Glutamatergic neuron (in vitro differentiated cells): ENCODE measurements around the gene SEMG1. TPM values are rescaled to one million over a fixed set of nuclear protein-coding genes. Genes with fewer than 3 reads are reported as not detected.

Experiments
- DNase-seq: peaks from one replicate; pipeline ENCODE4 v3.0.0; 2022
- H3K27ac Mint-ChIP-seq: one replicate; pipeline ENCODE4 v1.8.0; 2020; ENCODE audit warnings: mild to moderate bottlenecking, mixed read lengths, inconsistent platforms; ENCODE audit not compliant: unreplicated experiment
- H3K27me3 Mint-ChIP-seq: one replicate; pipeline ENCODE4 v1.8.0; 2020; ENCODE audit warnings: mild to moderate bottlenecking, moderate library complexity, mixed read lengths, inconsistent platforms; ENCODE audit not compliant: unreplicated experiment
- H3K36me3 Mint-ChIP-seq: one replicate; pipeline ENCODE4 v1.8.0; 2020; ENCODE audit warnings: mild to moderate bottlenecking, mixed read lengths, inconsistent platforms; ENCODE audit not compliant: unreplicated experiment
- H3K4me1 Mint-ChIP-seq: one replicate; pipeline ENCODE4 v1.8.0; 2020; ENCODE audit warnings: mild to moderate bottlenecking, low read depth, mixed read lengths, inconsistent platforms; ENCODE audit not compliant: unreplicated experiment
- H3K4me3 Mint-ChIP-seq: one replicate; pipeline ENCODE4 v1.8.0; 2020; ENCODE audit warnings: mild to moderate bottlenecking, mixed read lengths, inconsistent platforms; ENCODE audit not compliant: unreplicated experiment
- H3K9me3 Mint-ChIP-seq: one replicate; pipeline ENCODE4 v1.8.0; 2020; ENCODE audit warnings: mild to moderate bottlenecking, moderate library complexity, mixed read lengths, inconsistent platforms; ENCODE audit not compliant: unreplicated experiment
- total RNA-seq: library from RNA; stranded (reverse); fragmentation: NEBNext Ultra II Directional; extraction: Animal tissue kit (Norgen Biotek cat#: 25700); gene quantifications from one replicate; pipeline ENCODE4 v1.2.1, GENCODE V29; 2021; ENCODE audit not compliant: unreplicated experiment
- TF ChIP-seq, protein P1 (sequence below): fragments of 200-600 bp; sonication (generic); IDR thresholded peaks from one replicate; pipeline ENCODE4 v1.5.0; 2021; ENCODE audit not compliant: partially characterized antibody, unreplicated experiment

The SEMG1 gene
- total RNA-seq, 1 donor from 2014 or later: not detected

DNA sequence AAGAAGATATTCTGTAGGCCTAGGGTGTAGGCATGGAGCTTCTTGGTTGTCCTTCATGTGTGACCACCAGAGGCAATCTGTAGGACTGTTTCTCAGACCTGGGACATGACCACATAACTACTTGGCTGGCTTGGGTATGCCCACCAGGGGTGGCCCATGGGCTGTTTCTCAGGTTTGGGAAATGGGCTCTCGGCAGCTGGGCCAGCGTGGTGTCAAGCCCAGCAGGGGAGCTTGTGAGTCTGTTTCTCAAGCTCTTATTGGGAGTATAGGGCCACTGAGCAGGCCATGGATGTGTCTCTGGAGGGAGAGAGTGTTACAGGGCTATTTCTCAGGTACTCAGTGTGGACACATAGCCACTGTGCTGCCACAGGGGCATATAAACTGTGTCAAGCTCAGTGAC is 11.8 kb downstream of the SEMG1 start:
- H3K4me3 Mint-ChIP-seq: no peak overlapping the region
- no peaks in the 10 kb centered on the region for H3K36me3 Mint-ChIP-seq
- TF ChIP-seq, protein P1, sequence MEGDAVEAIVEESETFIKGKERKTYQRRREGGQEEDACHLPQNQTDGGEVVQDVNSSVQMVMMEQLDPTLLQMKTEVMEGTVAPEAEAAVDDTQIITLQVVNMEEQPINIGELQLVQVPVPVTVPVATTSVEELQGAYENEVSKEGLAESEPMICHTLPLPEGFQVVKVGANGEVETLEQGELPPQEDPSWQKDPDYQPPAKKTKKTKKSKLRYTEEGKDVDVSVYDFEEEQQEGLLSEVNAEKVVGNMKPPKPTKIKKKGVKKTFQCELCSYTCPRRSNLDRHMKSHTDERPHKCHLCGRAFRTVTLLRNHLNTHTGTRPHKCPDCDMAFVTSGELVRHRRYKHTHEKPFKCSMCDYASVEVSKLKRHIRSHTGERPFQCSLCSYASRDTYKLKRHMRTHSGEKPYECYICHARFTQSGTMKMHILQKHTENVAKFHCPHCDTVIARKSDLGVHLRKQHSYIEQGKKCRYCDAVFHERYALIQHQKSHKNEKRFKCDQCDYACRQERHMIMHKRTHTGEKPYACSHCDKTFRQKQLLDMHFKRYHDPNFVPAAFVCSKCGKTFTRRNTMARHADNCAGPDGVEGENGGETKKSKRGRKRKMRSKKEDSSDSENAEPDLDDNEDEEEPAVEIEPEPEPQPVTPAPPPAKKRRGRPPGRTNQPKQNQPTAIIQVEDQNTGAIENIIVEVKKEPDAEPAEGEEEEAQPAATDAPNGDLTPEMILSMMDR: no peak
- no peak overlapping the region for H3K27ac Mint-ChIP-seq
- no peak for DNase-seq
- no peaks in the 10 kb centered on the region for H3K27me3 Mint-ChIP-seq
- H3K9me3 Mint-ChIP-seq: no peaks in the 10 kb centered on the region
- H3K4me1 Mint-ChIP-seq: no peaks in the 10 kb centered on the region

DNA sequence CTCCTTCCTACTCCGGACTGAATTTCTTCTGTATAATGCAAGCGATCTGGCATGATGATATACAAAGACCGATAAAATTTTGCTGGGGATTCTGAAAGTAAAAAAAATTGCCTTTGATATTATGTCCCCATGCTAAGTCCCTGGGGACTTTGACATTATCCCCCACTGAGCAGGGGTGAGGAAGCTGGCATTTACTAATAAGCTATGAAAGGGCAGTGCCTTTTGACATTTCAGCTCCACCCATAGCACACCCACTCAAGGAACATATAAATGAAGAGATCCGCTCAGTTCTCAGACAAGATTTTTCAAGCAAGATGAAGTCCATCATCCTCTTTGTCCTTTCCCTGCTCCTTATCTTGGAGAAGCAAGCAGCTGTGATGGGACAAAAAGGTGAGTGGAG is 14.2 kb downstream of the SEMG1 start, which contains the start of gene SEMG2:
Gene SEMG2, plus strand, starts transcription at position 298 of the 400 bp plus-strand sequence. Its CDS starts 17 bp downstream, at position 315.
- H3K9me3 Mint-ChIP-seq: no peaks in the 10 kb centered on the region
- no peaks in the 10 kb centered on the region for H3K27me3 Mint-ChIP-seq
- no peaks in the 10 kb centered on the region for H3K36me3 Mint-ChIP-seq
- H3K27ac Mint-ChIP-seq: no peak within 1 kb of the TSS
- DNase-seq: no peak
- TF ChIP-seq, protein P1: no peak
- no peak within 1 kb of the TSS for H3K4me3 Mint-ChIP-seq
- H3K4me1 Mint-ChIP-seq: no peaks in the 10 kb centered on the region

DNA sequence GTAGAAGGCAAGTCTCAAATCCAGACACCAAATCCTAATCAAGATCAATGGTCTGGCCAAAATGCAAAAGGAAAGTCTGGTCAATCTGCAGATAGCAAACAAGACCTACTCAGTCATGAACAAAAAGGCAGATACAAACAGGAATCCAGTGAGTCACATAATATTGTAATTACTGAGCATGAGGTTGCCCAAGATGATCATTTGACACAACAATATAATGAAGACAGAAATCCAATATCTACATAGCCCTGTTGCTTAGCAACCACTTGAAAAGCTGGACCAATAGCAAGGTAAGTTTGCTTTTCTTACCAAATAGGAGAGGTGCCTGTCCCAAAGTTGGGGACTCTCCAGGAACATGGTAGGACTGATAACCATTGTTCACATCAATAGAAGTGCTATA is 16.3 kb downstream of the SEMG1 start:
- Mint-ChIP-seq H3K36me3 (no peaks in the 10 kb centered on the region), H3K27ac (no peak overlapping the region), H3K4me3 (no peak overlapping the region), H3K4me1 (no peaks in the 10 kb centered on the region), H3K9me3 (no peaks in the 10 kb centered on the region), H3K27me3 (no peaks in the 10 kb centered on the region)
- TF ChIP-seq, protein P1: no peak
- no peak for DNase-seq

DNA sequence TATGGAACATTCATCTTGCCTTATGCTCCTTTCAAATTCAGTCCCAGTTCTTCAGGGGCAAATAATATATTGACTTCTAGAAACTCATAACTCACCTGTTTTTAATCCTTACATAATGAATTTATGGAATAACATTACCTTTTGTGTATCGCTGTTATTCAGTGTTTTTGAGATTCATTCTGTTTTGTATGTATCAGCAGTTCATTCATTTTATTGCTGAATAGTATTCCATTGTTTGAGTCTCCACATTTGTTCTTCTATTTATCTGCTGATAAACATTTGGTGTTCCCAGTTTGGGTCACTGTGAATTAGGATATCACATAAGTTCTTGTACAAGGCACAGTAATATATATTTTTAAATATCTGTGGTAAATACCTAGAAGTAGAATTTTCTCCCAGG is 19.5 kb downstream of the SEMG1 start:
- no peak overlapping the region for H3K4me3 Mint-ChIP-seq
- H3K36me3 Mint-ChIP-seq: no peaks in the 10 kb centered on the region
- peaks cover 2% of the 10 kb centered on the region for H3K4me1 Mint-ChIP-seq
- no peak overlapping the region for H3K27ac Mint-ChIP-seq
- DNase-seq: no peak
- H3K9me3 Mint-ChIP-seq: no peaks in the 10 kb centered on the region
- no peaks in the 10 kb centered on the region for H3K27me3 Mint-ChIP-seq
- TF ChIP-seq, protein P1: no peak

DNA sequence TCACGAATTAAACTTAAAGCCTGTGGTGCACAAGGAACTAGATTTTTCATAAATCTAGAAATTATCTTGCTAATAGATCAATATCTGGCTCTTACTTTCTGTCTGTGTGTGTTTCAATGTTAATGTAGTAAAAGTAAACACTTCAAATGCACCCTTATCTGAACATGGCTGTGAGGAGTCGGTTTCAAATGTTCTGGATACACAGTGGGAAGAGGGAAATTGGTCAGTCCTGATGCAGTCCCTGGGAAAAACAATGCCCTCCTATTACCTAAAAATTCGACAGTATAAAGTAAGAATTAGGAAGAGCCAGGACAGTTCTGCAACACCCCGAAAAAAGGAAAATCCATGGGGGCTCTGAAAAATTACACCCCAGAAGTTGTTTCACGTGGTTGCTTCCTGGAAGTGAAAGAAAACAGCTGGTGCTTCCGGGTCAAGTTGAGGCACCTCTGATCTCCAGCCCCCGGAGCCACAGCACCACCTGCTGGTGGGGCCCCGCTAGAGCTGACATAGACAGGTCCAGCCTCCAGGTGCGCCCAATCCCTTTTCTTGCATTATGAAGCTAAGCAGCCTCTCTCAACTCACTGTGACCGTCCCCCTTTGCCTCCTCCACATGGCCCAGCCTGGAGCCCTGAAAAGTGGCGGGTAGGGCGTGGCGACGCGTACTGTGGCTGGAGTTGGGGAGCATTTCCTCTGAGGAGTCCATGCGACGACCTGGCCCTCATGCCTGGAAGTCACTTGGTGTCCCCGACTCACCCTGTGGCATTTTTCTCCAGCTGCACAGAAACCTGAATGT is 22.6 kb downstream of the SEMG1 start:
- peaks cover 3% of the 10 kb centered on the region for H3K4me1 Mint-ChIP-seq
- no peaks in the 10 kb centered on the region for H3K9me3 Mint-ChIP-seq
- DNase-seq: no peak
- no peaks in the 10 kb centered on the region for H3K27me3 Mint-ChIP-seq
- no peak overlapping the region for H3K27ac Mint-ChIP-seq
- TF ChIP-seq, protein P1: no peak
- H3K4me3 Mint-ChIP-seq: no peak overlapping the region
- H3K36me3 Mint-ChIP-seq: peaks cover 4% of the 10 kb centered on the region
